ENCODE results near the gene GRSF1. TPM values are rescaled to one million over a fixed set of nuclear protein-coding genes. Genes with fewer than 3 reads are reported as not detected.
"Not testable (repeated sequence)": the region's sequence is repeated elsewhere in the genome, so short reads cannot be mapped to it uniquely, and the experiment has no call there.

Gene GRSF1
- total RNA-seq, 2 experiments from 2014 or later: 97.8 to 97.9 TPM

- intact Hi-C loops (cut with micrococcal nuclease): no loop called here
- DNase-seq: no peak
- ChIA-PET POLR2A (no interaction called here), CTCF (no interaction called here)
- no peak overlapping the region for H3K27ac Mint-ChIP-seq
- H3K36me3 Mint-ChIP-seq: peaks cover 5% of the 10 kb centered on the region
- H3K27me3 Mint-ChIP-seq: no peaks in the 10 kb centered on the region
- no peak overlapping the region for H3K4me3 Mint-ChIP-seq
- H3K4me1 Mint-ChIP-seq (ENCODE audit: low read depth): no peaks in the 10 kb centered on the region
- no peaks in the 10 kb centered on the region for H3K9me3 Mint-ChIP-seq
These were observed 52.2 kb downstream of the GRSF1 start for GRCh38 chr4:70787496-70787895.

DNA sequence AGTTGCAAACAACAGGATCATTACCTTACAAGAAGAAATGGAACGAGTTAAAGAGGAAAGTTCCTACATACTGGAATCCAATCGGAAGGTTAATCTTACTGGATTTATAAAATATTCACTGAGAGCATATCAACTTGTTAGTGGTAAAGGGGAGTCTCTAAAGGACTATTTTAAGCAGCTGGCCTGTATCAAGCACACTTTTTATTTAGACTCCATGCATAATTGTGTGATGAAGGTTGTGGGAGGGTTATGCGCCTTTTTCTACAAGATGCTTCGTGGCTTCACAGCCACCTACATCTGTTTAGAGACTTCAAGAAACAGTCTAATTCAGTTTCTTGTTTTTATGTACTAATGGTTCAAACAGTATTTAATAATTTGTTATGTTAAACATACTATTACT lies 56.6 kb downstream of the GRSF1 start:
- Mint-ChIP-seq H3K27ac (no peak overlapping the region), H3K4me1 (ENCODE audit: low read depth) (no peaks in the 10 kb centered on the region), H3K4me3 (no peak overlapping the region), H3K36me3 (no peaks in the 10 kb centered on the region), H3K9me3 (no peaks in the 10 kb centered on the region), H3K27me3 (no peaks in the 10 kb centered on the region)
- ChIA-PET POLR2A (no interaction called here), CTCF (no interaction called here)
- no peak for DNase-seq
- intact Hi-C loops (cut with micrococcal nuclease): no loop called here

DNA sequence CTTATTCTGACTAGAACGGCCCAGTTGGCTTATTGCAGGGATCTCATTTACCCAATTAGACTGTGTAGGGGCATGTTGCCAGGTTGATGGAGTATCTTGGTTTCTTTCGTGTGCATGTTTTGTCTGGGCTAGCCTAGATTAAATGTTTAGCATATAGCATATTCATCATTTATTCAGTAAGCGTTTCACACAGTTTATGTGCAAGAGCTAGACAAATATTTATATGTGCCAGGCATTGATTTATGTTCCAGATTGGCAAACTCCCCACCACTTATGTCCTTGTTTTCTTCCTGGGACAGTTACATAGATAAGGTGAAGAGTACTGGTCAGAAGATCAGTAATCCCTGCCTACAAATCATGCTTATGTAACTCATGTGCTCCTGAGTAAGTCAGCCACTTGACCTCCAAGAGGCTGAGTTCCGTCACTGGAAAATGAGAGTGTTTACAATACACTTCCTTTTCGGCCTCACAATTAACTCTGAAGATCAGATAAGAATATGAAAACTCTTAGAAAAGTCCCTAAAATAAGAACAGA lies 60.7 kb downstream of the GRSF1 start:
- Mint-ChIP-seq H3K4me3 (no peak overlapping the region), H3K9me3 (no peaks in the 10 kb centered on the region), H3K4me1 (ENCODE audit: low read depth) (no peaks in the 10 kb centered on the region), H3K27ac (no peak overlapping the region), H3K36me3 (no peaks in the 10 kb centered on the region), H3K27me3 (no peaks in the 10 kb centered on the region)
- DNase-seq: no peak
- CTCF ChIA-PET: no interaction called here
- POLR2A ChIA-PET: no interaction called here
- intact Hi-C loops (cut with micrococcal nuclease): no loop called here

- Mint-ChIP-seq H3K9me3 (no peaks in the 10 kb centered on the region), H3K27ac (no peak overlapping the region), H3K4me3 (no peak overlapping the region), H3K4me1 (ENCODE audit: low read depth) (no peaks in the 10 kb centered on the region), H3K27me3 (no peaks in the 10 kb centered on the region), H3K36me3 (peaks cover 7% of the 10 kb centered on the region)
- DNase-seq: no peak
- intact Hi-C loops (cut with micrococcal nuclease): no loop called here
- ChIA-PET POLR2A (no interaction called here), CTCF (interaction anchor here (0.6 to 1.1 kb wide), 2 partner anchors 28 to 84 kb away, joined by 4 read pairs; no protein-coding TSS in a partner anchor)
These were observed 66.6 kb downstream of the GRSF1 start for GRCh38 chr4:70772929-70773555.

- H3K36me3 Mint-ChIP-seq: peaks cover 15% of the 10 kb centered on the region
- intact Hi-C loops (cut with micrococcal nuclease); H3K4me3 Mint-ChIP-seq; DNase-seq; H3K9me3 Mint-ChIP-seq; H3K27me3 Mint-ChIP-seq; H3K4me1 Mint-ChIP-seq (ENCODE audit: low read depth); H3K27ac Mint-ChIP-seq; CTCF ChIA-PET; POLR2A ChIA-PET: not testable (repeated sequence)
These were observed 70.3 kb downstream of the GRSF1 start for GRCh38 chr4:70769396-70769795.

- no peak for DNase-seq
- intact Hi-C loops (cut with micrococcal nuclease): no loop called here
- Mint-ChIP-seq H3K9me3 (no peaks in the 10 kb centered on the region), H3K27me3 (no peaks in the 10 kb centered on the region), H3K27ac (no peak overlapping the region), H3K4me1 (ENCODE audit: low read depth) (no peaks in the 10 kb centered on the region), H3K4me3 (no peak overlapping the region), H3K36me3 (peaks cover 19% of the 10 kb centered on the region)
- CTCF ChIA-PET: no interaction called here
- POLR2A ChIA-PET: no interaction called here
These were observed 71.3 kb downstream of the GRSF1 start for GRCh38 chr4:70768301-70768948.

Other genes with a start within 250 kb of the GRSF1 start
- not detected for gene AMBN, start 247.6 kb downstream of the GRSF1 start, total RNA-seq
- not detected for gene ENAM, start 211.1 kb downstream of the GRSF1 start, total RNA-seq
- gene JCHAIN, start 173.4 kb downstream of the GRSF1 start, total RNA-seq: not detected
- gene UTP3, start 151.4 kb downstream of the GRSF1 start, total RNA-seq: 10 to 100 TPM; 33.6 to 35.5 TPM
- 10 to 100 TPM; 15.8 to 17.2 TPM for gene RUFY3, start 117.9 kb downstream of the GRSF1 start, total RNA-seq
- 10 to 100 TPM; 18.6 to 19.9 TPM for gene MOB1B, start 62.5 kb upstream of the GRSF1 start, total RNA-seq
- 10 to 100 TPM; 37.0 to 37.2 TPM for gene DCK, start 153.8 kb upstream of the GRSF1 start, total RNA-seq